VCaP (cell line): ENCODE results near the gene FAM168A.
A peak's percentile ranks its signal among the peaks of the same experiment; 100 is the strongest.

ENCODE experiments used
- H3K27ac ChIP-seq: fragments of 450-650 bp; 2 replicates; pipeline ENCODE4 v1.5.1; 2017
- TF ChIP-seq, protein P1 (sequence below): fragments of 450-650 bp; conservative IDR thresholded peaks from 2 replicates; pipeline ENCODE4 v1.5.1; 2017; ENCODE audit warnings: mild to moderate bottlenecking, moderate library complexity

The FAM168A gene

DNA sequence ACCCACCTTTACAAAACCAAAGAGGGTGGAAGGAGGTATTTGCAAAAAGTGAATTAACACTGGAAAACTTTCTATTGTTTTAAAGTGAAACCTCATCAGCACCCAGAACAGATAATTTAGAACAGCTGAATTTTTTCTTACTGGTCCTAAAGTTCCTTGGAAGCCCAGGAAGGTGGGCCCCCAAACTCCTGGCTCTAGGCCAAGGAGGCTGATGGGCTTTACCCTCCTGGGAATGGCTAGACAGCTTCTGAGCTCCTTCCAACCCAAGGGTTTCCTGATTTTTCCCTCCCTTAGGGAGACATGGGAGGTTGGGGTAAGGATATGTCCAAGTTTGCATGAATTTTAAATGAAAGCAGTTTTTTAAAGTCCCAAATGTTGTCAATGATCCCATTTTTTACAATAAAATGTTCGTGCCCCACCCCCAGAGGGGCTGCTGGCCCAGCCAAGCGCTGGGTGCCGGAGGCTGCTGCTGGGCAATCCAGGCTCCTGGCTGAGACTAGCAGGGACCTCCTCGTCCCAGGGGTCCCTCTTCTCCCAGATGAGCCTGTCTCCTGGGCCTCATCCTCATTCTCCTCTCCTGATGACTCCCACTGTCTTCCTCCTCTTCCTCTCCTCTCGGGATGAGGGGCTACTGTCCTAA is 193.3 kb downstream of the FAM168A start:
- H3K27ac ChIP-seq, result no peak overlapping the region
- TF ChIP-seq, protein P1, sequence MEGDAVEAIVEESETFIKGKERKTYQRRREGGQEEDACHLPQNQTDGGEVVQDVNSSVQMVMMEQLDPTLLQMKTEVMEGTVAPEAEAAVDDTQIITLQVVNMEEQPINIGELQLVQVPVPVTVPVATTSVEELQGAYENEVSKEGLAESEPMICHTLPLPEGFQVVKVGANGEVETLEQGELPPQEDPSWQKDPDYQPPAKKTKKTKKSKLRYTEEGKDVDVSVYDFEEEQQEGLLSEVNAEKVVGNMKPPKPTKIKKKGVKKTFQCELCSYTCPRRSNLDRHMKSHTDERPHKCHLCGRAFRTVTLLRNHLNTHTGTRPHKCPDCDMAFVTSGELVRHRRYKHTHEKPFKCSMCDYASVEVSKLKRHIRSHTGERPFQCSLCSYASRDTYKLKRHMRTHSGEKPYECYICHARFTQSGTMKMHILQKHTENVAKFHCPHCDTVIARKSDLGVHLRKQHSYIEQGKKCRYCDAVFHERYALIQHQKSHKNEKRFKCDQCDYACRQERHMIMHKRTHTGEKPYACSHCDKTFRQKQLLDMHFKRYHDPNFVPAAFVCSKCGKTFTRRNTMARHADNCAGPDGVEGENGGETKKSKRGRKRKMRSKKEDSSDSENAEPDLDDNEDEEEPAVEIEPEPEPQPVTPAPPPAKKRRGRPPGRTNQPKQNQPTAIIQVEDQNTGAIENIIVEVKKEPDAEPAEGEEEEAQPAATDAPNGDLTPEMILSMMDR, result no peak

DNA sequence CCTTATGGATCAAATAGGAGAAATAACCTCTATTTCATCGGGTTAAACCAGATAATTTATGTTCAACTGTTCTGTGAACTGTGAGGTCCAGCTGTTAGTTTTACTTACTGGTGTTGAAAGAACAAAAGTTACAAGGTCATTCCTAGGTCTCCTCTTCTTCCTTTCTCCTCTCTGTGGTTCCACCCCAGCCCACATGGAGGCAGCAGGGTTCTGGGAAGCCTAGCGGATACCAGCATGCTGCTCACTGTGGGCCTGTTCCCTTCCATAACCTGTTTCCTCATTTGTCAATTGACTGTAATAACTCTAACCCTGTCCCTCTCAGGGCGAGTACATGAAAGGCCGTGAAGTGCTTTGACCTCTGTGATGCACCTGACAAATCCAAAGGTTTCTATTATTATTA is 193.9 kb downstream of the FAM168A start:
- TF ChIP-seq, protein P1, result peak; percentile 85
- H3K27ac ChIP-seq, result no peak overlapping the region

DNA sequence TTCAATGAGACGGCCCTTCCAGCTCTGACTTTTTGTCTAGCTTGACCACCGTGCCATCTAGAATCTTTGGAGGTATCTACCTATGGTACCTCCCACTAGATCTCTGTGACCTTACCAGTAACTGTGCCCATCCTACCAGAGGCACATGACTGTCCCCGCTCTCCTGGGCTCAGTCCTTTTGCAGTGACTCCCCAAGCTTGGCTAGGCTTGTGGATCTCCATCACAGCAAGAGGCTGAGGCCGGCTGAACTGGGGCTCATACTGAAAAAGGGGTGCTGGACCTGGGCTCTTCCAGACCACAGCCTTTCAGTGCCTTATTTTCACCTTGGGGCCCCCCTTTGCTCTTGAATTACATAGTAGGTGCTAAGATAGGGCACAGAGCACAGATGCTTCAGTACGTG is 194.4 kb downstream of the FAM168A start:
- TF ChIP-seq, protein P1, result no peak
- H3K27ac ChIP-seq, result no peak overlapping the region

DNA sequence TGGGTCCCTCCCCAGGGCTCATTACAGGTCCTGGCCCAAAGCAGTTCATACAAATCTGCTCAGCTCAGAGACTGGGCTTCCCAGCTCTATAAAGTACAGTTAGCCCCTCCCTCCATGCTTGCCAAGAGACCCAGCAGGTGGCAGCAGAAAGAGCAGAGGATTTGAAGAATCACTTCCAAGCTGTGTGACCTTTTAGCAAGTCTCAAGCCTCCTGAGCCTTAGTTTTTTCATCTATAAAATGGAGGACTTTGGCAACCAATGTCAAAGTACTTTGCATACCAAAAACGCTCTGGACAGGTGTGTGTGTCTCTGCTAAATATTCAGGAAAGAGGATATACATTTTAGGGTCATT is 195.1 kb downstream of the FAM168A start:
- TF ChIP-seq, protein P1, result peak; percentile 69
- H3K27ac ChIP-seq, result no peak overlapping the region

DNA sequence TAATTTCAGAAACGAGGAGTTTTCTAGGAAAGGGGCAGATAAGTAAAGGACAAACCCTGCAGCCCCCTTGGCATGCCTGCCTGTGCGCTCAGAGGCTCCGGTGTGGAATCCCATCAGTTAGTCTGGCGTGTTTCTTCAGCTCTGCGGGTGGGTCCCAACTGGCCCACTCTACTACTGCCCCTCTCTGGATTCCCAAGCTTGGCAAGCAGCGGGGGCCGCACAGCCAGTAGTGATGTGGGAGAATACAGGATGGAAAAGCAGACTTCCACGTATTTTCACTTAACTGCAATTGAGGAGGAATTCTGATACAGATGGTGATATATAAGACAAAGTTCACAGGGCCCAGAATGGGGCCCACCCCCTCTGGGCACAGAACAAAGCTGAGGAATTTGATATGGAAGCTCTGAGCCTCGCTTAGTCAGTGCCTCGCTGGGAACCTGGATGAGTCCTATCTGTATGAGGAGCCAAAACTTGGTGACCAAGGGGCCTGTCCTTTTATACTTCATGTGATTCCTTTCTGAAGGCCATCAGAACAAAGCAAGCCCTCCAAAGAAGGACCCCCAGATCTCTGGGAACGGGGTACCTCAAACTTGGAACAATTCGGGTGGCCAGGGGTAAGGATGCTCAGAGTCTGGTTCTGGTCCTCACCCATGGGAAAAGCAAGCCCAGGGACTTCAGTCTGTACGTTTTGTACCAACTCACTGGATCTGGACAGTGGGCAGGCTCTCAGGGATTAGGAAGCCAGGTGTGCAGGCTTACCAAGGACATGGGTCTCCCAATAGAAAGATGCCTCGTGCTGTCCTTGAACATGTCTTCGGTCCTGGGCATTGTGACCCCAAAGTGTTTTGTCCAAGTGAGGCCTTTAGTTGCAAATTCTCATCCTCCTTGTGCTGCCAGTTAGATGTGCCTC is 195.7 kb downstream of the FAM168A start:
- no peak overlapping the region for H3K27ac ChIP-seq
- TF ChIP-seq, protein P1, result no peak

DNA sequence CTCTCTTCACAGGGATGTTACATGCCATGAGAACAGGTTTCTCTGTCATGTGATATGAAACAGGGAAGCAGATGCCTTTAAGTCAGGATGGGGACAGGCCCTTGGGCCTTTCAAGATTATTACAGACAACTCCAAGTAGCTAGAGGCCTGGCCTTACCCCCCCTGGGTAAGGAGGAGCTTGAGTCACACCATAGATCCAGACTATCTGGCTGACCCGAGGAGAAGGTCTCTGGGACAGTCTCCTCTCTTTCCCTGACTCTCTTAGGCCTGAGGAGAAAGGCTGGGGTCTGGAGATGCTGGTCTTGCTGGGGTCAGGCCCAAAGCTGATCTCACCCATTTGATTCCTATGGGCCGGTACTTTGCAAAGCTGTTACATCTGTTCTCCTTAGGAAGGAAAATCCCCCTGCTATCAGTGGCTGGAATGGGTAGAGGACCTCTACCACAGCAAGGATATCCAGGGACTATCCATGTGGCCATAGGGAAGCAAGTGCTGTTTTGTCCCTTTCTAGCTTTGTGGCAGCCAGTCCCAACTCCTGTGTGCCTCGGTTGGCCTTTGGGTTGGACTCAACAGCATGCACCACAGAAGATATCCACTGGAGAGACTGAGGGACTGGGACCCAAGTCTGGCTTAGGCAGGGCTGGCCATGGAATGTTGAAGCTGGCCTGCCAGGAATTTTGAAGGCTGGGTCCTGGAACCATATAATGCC is 196.5 kb downstream of the FAM168A start:
- TF ChIP-seq, protein P1, result no peak
- no peak overlapping the region for H3K27ac ChIP-seq

DNA sequence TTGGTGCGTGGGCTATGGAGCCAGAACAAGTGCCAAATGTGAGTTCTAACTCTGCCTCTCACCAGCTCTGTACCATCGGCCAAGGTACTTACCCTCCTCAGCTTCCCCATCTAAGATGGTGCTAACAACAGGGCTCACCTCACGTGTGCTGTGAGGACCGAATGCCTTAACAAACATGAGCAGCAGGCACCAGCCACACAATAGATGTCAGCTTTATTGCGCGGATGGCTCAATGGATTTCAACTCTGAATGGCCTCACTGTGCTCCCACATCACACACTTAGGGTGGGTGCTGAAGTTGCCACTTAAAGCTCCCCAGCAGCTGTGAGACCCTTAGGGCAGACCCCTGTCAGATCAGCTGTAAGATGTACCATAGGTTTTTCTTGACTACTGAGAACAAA is 197.6 kb downstream of the FAM168A start:
- TF ChIP-seq, protein P1, result no peak
- no peak overlapping the region for H3K27ac ChIP-seq
